KOPT-K1 (cell line): ENCODE measurements around the gene NEK10.
A peak's percentile ranks its signal among the peaks of the same experiment; 100 is the strongest.
"Not testable (repeated sequence)": the region's sequence is repeated elsewhere in the genome, so short reads cannot be mapped to it uniquely, and the experiment has no call there.

ENCODE experiments used
- H3K27ac ChIP-seq: fragments of 200-600 bp; sonication (generic); 2 replicates; pipeline ENCODE4 v1.5.1; 2016; ENCODE audit warnings: antibody characterized with exemption, mild to moderate bottlenecking, low read depth, low read length; ENCODE audit not compliant: poor library complexity, severe bottlenecking
- H3K36me3 ChIP-seq: fragments of 200-600 bp; sonication (generic); 2 replicates; pipeline ENCODE4 v1.5.1; 2017; ENCODE audit warnings: antibody characterized with exemption, mild to moderate bottlenecking, low read length, moderate library complexity; ENCODE audit not compliant: insufficient read depth
- H3K9me3 ChIP-seq: fragments of 200-600 bp; sonication (generic); 2 replicates; pipeline ENCODE4 v1.5.1; 2017; ENCODE audit warnings: antibody characterized with exemption, low read length, mild to moderate bottlenecking; ENCODE audit not compliant: insufficient read depth, poor library complexity, severe bottlenecking

The NEK10 gene

DNA sequence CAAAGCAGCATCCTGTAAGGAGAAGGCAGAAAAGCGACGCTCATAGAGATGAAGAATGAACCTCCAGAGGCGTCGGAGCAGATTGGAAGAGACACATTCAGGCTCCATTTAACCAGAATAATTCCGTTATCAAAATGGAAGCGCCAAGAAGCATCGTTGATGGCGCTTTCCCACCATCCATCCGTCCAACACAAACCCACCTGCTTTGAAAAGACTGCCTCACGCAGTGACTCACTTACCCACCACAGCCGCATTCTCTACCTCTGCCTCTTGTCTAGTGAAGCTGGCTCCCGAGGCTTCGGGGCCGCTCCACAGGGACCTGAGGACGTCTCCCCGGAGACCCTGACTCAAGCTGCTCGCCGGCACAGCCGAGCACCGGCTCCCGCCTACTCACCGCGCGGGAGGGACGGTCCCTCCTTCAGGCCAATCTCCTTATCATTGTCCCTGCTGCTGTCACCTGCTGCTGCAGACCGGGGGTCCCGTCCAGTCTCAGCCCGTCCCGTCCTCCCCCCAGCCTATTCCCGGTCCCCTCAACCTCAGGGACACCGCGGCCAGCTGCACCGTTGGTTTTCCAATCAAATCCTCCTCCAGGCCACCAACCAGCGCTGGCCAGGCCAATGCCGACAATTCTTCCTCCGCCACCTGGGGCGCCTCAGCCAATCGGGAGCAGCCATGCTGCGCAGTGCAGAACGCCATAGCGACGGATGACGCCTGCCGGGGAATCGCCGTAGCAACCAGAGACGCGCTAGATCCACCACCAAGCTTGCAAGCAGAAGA lies at the start of gene NEK10:
NEK10 (minus strand) TSS at position 553 of the 777 bp plus-strand sequence. CDS start 16,501 bp downstream, outside the sequence.
- H3K9me3 ChIP-seq = no peaks in the 10 kb centered on the region
- H3K27ac ChIP-seq = peak within 1 kb of the TSS; percentile 16
- H3K36me3 ChIP-seq = peaks cover 24% of the 10 kb centered on the region

GRCh38 chr3:27415202-27415601 lies 46.0 kb upstream of the NEK10 start:
- Histone ChIP-seq H3K36me3 (peaks cover 87% of the 10 kb centered on the region), H3K9me3 (no peaks in the 10 kb centered on the region), H3K27ac (no peak overlapping the region)

DNA sequence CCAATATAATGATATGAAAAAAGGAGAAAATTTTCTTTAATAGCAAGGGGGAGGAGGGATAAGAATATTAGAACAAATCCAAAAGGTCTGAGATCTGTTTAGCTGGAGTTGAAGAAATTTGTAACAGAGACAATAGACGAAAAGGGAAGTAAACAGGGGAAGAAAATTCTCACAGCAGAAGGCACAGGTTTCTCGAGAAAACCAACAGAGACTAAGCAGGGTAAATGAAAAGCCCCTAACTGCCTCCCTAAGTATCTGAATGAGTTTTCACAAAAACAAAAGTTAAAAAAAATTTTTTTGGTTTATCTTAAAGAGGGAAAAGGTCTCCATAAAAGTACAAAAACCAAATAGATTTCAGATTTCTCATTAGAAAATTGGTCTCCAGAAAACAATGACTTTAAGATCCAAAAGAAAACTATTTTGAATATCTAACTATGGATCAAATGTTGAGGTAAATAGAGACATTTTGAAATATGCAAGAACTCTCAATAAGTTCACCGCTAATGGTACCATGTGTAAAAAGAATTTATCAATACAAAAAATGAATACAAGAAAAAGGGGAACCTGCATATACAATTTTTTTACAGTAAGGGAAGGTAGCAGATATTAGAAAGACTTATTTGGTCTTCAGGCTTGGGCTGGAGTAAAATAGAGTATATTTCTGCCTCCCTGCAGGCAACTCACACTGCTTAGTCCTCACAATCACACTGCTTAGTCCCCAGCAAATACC lies 23.9 kb upstream of the NEK10 start:
- Histone ChIP-seq H3K27ac (no peak overlapping the region), H3K36me3 (peaks cover 87% of the 10 kb centered on the region)

DNA sequence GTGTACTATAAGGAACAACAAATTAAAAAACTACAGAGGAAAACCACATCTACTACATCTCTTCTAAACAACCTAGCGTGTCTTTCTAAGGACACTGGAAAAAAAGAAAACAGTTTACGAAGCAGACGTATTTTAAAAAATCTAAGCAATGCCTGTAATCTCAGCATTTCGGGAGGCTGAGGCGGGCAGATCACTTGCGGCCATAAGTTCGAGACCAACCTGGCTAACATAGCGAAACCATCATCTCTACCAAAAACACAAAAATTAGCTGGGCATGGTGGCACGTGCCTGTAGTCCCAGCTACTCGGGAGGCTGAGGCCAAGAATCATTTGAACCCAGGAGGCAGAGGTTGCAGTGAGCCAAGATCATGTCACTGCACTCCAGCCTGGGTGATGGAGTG lies 23.2 kb upstream of the NEK10 start:
- peaks cover 87% of the 10 kb centered on the region for H3K36me3 ChIP-seq
- H3K27ac ChIP-seq, H3K9me3 ChIP-seq: not testable (repeated sequence)

More for the DNA sequence above, 23.9 kb upstream of the NEK10 start:
- no peaks in the 10 kb centered on the region for H3K9me3 ChIP-seq

- no peak overlapping the region for H3K27ac ChIP-seq
- peaks cover 87% of the 10 kb centered on the region for H3K36me3 ChIP-seq
- H3K9me3 ChIP-seq = no peaks in the 10 kb centered on the region
Measured at GRCh38 chr3:27391796-27392195, 22.6 kb upstream of the NEK10 start.

DNA sequence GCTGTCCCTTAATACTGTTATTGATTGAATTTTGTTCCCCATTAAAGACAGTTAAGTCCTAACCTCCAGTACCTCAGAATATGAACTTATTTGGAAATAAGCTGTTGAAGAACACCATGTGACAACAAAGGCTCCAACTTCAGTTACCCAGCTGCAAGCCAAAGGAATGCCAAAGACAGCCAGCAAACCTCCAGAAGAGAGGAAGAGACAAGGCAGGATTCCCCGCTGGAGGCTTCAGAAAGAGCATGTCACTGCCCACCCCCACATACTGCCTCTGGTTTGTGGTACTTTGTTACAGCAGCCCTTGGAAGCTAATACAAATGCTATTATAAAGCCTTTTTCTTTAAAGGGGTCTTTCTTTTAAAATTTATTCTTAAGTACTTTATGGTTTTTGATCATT lies 18.4 kb upstream of the NEK10 start:
- Histone ChIP-seq H3K9me3 (no peaks in the 10 kb centered on the region), H3K27ac (no peak overlapping the region), H3K36me3 (peaks cover 96% of the 10 kb centered on the region)

DNA sequence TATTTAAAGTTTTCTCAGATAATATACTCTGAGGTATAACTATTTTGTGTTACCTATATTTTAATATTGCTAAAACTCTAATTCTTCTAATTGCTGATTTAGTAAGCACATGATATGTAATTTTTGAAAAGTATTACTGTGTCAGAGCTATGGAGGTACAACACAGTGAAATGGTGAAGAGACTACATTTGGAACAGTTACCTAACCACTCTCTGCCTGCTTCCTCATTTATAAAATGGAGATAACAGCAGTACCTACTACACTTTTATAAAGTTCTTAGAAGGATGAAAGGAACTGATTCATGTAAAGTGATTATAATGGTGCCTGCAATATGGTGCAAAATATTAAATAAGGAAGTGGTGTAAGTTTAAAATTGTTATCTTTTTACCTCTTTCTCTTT lies 16.3 kb upstream of the NEK10 start:
- H3K36me3 ChIP-seq = peaks cover 97% of the 10 kb centered on the region
- no peak overlapping the region for H3K27ac ChIP-seq
- no peaks in the 10 kb centered on the region for H3K9me3 ChIP-seq

GRCh38 chr3:27384191-27384590 lies 15.0 kb upstream of the NEK10 start:
- Histone ChIP-seq H3K27ac (no peak overlapping the region), H3K36me3 (peaks cover 96% of the 10 kb centered on the region), H3K9me3 (no peaks in the 10 kb centered on the region)

DNA sequence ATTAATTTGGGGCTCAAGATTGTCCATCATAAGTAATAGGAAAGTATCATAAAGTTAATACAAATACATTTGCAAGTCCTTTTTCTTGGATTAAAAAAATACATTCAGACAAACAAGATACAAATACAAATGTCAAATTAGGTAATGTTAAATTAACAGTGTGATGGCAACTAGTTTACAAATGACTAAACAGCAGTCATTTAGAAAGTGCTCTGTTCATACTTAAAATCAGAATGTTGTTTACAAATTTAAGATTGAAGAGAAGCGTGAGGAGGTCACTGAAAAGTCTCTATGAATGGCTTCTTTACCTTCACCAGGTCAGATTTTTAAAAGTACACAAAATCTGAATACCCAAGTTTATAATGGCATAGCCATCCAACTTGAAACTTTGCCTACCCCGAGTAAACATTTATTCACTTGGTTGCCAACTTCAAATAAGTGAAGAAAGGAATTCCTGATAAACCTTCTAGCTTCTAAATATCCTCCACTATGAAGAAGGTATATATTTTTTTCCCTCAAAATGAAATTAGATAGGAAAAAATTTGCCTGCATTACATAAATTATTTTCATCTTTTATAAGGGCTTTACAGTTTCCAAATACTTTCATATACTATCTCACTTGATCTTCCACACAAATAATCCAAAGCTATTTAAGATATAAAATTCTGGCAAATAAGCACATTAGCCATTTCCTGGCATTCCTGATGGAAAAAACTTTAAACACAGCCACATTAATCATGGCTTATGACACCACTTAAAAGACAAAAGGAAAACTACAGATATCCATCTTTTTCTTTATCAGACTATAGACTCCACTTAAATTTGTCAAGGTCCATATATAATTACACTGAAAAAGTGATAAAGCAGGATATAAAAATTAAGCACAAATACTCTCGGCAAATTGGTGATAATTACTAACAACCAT lies 11.5 kb upstream of the NEK10 start:
- H3K9me3 ChIP-seq = no peaks in the 10 kb centered on the region
- H3K27ac ChIP-seq = no peak overlapping the region
- H3K36me3 ChIP-seq = peaks cover 83% of the 10 kb centered on the region

DNA sequence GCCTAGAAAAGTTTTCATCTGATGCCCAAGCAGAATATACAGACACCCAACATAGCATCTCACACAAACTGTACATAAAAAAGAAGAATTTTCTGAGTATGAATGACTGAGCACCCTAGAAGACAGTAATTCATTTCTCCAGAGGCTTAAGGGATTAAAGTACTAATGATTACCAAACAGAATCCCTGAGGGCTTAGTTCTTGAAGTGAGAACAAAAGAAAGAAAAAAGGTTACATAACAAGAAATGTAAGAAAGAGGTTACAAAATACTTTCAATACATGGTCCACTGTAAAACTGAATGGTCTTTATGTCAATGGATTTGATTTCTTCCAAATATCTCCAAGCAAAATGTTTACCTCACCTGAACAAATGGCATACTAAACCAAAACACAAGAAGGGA lies 9.1 kb upstream of the NEK10 start:
- H3K27ac ChIP-seq = no peak overlapping the region
- H3K9me3 ChIP-seq = no peaks in the 10 kb centered on the region
- H3K36me3 ChIP-seq = peaks cover 76% of the 10 kb centered on the region

- Histone ChIP-seq H3K27ac (no peak overlapping the region), H3K36me3 (peaks cover 66% of the 10 kb centered on the region)
Measured at GRCh38 chr3:27376109-27376772, 7.1 kb upstream of the NEK10 start.

DNA sequence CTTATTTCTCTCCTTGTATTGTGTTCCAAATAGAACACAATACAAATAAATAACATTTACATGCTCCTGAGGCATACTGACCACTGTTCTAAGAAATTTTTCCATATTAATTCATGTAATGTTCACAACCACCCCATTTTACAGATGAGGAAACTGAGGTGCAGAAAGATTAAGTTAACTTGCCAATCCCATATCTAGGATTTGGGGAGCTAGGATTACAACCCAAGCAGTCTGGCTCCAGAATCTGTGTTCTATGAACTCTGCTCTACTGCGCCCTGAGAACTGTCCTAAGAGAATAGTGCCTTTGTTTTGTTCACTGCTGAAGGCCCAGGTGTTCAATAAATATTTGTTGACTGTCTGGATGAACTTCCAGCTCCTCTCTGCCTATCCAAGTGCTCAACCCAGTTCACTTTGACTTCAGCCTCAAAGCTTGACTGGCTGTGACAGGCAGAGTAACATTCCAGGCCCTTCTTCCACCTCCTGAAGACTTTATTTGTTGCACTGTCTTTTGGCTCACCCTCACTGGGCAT lies 3.1 kb downstream of the NEK10 start:
- Histone ChIP-seq H3K36me3 (peaks cover 6% of the 10 kb centered on the region; the same call in 1 of the 2 replicates), H3K9me3 (no peaks in the 10 kb centered on the region), H3K27ac (no peak overlapping the region)

More at GRCh38 chr3:27376109-27376772, 7.1 kb upstream of the NEK10 start:
- no peaks in the 10 kb centered on the region for H3K9me3 ChIP-seq

DNA sequence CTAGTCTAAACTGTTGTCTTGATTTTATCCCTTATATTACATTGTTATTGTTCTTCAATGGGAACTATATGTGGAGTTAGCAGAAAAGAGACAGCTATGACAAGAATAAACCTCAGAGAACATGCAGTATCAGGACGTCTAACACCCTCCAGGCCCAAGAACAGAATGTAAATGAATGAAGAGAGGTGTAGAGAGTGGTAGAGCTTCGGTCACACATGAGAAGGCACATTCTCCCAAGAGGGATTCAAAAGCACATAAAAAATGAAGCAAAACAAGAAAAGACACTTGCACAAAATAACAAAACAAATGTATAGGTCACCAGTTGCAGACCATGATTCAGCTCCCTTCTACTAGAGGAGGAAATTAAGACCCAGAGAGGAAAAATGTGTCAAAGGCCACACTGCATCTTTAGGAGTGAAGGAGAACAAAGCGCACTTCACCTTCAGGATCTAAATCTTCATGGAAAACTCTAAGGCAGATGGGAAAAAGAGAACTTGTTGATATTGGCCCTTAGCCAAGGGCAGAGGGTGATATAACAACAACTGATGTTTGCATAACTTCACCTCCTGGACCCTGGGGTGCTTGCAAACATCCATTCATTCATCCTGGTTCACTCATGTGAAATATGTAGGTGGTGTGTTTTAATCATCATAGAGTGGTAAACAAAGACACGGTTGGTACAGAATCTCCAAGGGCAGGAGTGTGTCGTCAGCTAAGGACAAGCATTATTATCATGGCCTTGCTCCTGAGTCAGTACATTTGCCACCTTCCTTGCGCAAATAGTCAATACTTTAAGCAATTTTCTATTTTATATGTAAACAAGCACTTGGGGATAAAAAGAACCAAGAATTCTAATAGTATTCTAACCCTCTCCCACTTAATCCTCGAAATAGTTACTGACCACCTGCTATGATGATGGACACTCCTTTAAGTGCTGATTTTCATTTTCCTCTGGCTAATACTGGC lies 8.8 kb downstream of the NEK10 start:
- Histone ChIP-seq H3K36me3 (no peaks in the 10 kb centered on the region), H3K27ac (peak overlapping the region; percentile 87), H3K9me3 (no peaks in the 10 kb centered on the region)
